ENCODE measurements around the gene LARP4. TPM values are rescaled to one million over a fixed set of nuclear protein-coding genes. Genes with fewer than 3 reads are reported as not detected.

The LARP4 gene
- total RNA-seq, 1 donor from 2014 or later: 119 TPM

DNA sequence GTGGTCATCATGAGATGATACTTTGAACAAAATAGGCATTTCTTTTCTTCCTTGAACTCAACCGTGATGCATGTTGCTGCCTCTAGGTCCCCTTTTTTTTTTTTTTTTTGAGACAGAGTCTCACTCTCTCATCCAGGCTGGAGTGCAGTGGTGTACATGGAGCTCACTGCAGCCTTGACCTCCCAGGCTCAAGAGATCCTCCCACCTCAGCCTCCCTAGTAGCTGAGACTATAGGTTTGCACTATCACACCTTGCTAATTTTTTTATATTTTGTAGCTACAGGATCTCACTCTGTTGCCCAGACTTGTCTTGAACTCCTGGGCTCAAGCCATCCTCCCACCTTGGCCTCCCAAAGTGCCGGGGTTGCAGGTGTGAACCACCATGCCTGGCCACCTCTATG, 124.7 kb downstream of the LARP4 start:
- H3K4me1 Mint-ChIP-seq (ENCODE audit: low read depth): peaks cover 38% of the 10 kb centered on the region
- peaks cover 2% of the 10 kb centered on the region for H3K27me3 Mint-ChIP-seq (ENCODE audit: insufficient read depth)
- H3K4me3 Mint-ChIP-seq: no peak overlapping the region
- no peak overlapping the region for H3K27ac Mint-ChIP-seq
- peaks cover 28% of the 10 kb centered on the region for H3K36me3 Mint-ChIP-seq (ENCODE audit: low read depth)
- intact Hi-C loops (cut with micrococcal nuclease): loop anchor here (5.0 kb wide), 1 partner anchor 837 kb away; no protein-coding TSS in a partner anchor
- no peaks in the 10 kb centered on the region for H3K9me3 Mint-ChIP-seq
- no peak for DNase-seq (ENCODE audit: low spot score)

DNA sequence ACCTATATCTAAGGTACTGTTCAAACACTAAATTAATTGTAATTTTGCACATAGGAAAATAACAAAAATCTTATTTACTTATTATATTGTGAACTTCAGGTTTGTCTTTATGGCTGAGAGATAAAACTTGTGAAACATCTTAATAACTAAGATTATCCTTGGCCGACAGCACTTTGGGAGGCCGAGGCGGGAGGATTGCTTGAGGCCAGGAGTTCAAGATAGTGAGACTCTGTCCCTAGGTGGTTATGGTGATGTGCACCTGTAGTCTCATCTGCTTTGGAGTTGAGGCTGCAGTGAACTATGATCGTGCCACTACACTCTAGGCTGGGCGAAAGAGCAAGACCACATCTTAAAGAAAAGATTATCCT, 126.7 kb downstream of the LARP4 start:
- Mint-ChIP-seq H3K36me3 (ENCODE audit: low read depth) (peaks cover 27% of the 10 kb centered on the region), H3K27ac (no peak overlapping the region), H3K9me3 (no peaks in the 10 kb centered on the region), H3K4me3 (no peak overlapping the region), H3K4me1 (ENCODE audit: low read depth) (peaks cover 38% of the 10 kb centered on the region), H3K27me3 (ENCODE audit: insufficient read depth) (peaks cover 2% of the 10 kb centered on the region)
- intact Hi-C loops (cut with micrococcal nuclease): loop anchor here (5.0 kb wide), 1 partner anchor 835 kb away; no protein-coding TSS in a partner anchor
- no peak for DNase-seq (ENCODE audit: low spot score)

DNA sequence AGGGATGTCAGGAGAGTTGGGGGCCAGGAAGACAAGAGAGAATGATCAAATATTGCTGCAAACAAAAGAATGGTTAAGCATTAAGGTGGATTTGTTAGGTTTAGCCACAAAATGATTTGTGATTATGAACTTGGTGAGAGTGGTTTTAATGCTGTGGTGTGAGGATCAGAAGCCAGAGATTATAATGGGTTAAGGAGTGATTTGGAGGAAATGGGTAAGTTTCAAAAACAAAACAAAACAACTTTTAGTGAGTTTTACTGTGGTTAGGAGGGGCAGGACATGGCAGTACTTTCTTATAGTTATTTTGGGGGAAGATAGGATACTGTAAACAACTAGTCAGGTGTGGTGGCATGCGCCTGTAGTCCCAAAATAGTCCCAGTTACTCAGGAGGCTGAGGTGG, 128.1 kb downstream of the LARP4 start:
- intact Hi-C loops (cut with micrococcal nuclease): loop anchor here (5.0 kb wide), 1 partner anchor 834 kb away; no protein-coding TSS in a partner anchor
- no peaks in the 10 kb centered on the region for H3K9me3 Mint-ChIP-seq
- peaks cover 2% of the 10 kb centered on the region for H3K27me3 Mint-ChIP-seq (ENCODE audit: insufficient read depth)
- DNase-seq (ENCODE audit: low spot score): no peak
- peak overlapping the region; percentile 4 for H3K4me3 Mint-ChIP-seq
- peaks cover 37% of the 10 kb centered on the region for H3K4me1 Mint-ChIP-seq (ENCODE audit: low read depth)
- peak overlapping the region; percentile 56 for H3K27ac Mint-ChIP-seq
- peaks cover 23% of the 10 kb centered on the region for H3K36me3 Mint-ChIP-seq (ENCODE audit: low read depth)

DNA sequence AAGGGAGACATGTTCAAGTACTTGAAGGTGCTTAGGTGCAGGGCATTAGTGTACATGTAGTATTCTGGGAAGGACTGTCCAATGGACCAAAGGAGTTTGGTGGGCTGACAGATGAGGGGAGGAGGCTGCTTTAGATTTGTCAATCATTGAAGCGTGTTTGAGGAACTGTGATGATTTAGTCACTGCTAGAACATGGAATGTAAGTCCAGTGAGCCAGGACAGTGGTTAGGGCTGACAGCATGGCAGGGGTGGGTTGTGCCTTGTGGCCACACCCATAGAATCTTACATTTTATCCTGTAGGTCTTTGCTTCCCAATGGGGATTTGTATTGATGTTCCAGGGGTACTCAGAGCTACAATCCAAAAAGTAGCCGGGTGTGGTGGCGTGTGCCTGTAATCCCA, 128.7 kb downstream of the LARP4 start:
- Mint-ChIP-seq H3K9me3 (no peaks in the 10 kb centered on the region), H3K4me1 (ENCODE audit: low read depth) (peaks cover 31% of the 10 kb centered on the region), H3K27ac (peak overlapping the region; percentile 2), H3K4me3 (no peak overlapping the region), H3K27me3 (ENCODE audit: insufficient read depth) (peaks cover under 1% of the 10 kb centered on the region), H3K36me3 (ENCODE audit: low read depth) (peaks cover 17% of the 10 kb centered on the region)
- intact Hi-C loops (cut with micrococcal nuclease): loop anchor here (5.0 kb wide), 1 partner anchor 833 kb away; no protein-coding TSS in a partner anchor
- DNase-seq (ENCODE audit: low spot score): no peak

Other genes with a start within 250 kb of the LARP4 start
- 64.2 and 67.9 TPM in 2 replicates for gene CERS5, start 233.5 kb upstream of the LARP4 start, total RNA-seq
- 64.0 and 68.4 TPM in 2 replicates for gene LIMA1, start 117.4 kb upstream of the LARP4 start, total RNA-seq
- gene FAM186A, start 4.3 kb upstream of the LARP4 start, total RNA-seq: not detected in 2 replicates
- 26.7 and 27.6 TPM in 2 replicates for gene DIP2B, start 104.1 kb downstream of the LARP4 start, total RNA-seq